GM21381 (cell line): ENCODE measurements around the gene LRBA.
"Not testable (repeated sequence)": the region's sequence is repeated elsewhere in the genome, so short reads cannot be mapped to it uniquely, and the experiment has no call there.

ENCODE experiments used
- ATAC-seq: cut with Tn5 transposase; IDR thresholded peaks from one replicate; pipeline ENCODE4 v1.9.1; 2021; ENCODE audit warnings: mild to moderate bottlenecking, moderate library complexity; ENCODE audit not compliant: unreplicated experiment

Gene LRBA

DNA sequence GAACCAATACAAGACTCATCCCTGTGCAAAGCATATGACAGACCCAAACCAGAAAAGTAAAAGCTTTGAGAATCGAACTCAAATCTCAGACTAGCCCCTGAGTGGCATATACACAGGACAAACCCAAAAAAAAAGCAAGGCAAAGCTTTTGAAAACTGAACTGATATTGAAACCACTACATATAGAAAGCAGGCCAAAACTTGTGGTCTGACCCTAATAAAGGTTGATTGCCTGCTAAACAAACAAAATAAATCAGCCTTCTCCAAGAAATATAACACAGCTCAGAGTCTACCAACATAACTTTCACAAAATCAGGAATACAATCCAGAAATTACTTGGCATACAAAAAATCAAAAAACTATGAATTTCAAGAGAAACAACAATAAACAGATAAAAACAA, 40.3 kb downstream of the LRBA start:
- ATAC-seq = peak; percentile 71

DNA sequence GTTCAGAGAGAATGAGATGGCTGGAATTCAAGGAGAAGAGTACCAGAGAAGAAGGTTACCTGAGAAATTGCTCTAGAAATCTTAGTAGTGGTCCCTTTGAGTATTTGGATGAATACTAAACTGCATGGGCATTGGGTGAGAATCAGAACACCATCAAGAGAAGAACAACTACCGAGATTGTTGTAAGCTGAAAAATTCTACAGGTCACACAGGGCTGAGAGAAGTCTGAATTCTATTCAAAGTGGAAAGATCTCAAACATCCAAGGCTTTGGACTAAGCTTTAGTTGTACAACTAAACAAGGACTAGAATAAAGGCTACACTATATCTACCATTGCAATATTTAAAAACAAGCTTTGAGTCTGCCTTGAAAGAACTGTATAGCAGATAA, 40.8 kb downstream of the LRBA start:
- peak; percentile 2 for ATAC-seq

GRCh38 chr4:150973626-150974251, 41.3 kb downstream of the LRBA start:
- peak; percentile 3 for ATAC-seq

DNA sequence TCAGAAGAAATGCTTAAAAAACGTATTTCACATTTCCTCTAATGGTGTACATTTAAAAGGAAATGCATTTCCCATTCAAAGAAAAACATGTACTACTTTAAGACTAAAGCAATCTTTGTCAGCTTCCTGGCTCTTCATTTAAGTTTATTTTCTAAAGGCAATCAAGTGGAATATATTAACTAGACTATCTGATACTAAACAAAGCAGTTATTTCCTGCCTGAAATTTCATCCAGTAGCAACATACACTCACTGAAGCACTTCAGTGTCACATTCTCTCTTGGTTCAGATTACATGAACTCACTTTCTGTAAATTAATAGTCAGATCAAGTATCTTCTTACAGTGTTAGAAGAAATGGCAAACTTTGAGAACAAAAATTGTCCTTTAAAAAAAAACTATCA, 42.5 kb downstream of the LRBA start:
- ATAC-seq = no peak

- no peak for ATAC-seq
Observed at GRCh38 chr4:150971901-150972300, 43.2 kb downstream of the LRBA start.

DNA sequence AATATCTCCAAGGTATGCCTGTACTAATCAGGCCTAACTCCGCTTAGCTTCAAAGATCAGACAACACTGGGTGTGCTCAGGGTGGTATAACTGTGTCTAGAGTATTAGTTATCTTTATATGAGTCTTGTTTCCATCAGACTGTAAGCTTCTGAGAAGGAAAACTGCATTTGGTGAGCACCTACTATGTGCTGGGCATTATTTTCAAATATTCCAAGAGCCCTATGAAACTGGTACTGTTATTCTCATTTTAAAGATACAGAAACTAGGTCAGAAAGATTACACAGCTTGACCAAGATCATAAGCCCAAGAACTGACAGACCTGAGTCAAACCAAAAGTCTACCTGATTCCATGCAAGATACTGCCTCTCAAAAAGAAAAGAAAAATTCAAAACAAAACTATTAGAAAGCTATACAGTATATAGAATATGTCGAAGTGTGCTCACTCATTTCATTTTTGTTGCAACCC, 44.4 kb downstream of the LRBA start:
- peak; percentile 57 for ATAC-seq

DNA sequence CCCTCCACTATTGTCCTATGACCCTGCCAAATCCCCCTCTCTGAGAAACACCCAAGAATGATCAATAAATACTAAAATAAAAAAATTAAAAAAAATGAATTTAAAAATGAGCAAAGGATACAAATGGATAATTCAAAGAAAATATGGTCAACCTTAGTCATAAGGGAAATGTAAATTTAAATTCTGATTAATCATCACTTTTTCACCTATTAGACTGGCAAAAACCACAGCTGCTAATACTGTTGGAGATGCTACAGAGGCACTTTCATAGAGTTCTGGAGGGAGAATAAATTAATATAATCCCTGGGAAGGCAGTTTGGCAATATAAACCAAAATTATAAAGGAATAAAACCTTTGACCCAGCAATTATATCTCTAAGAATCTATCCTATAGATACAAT, 50.3 kb downstream of the LRBA start:
- no peak for ATAC-seq

GRCh38 chr4:150963602-150964345, 51.3 kb downstream of the LRBA start:
- not testable (repeated sequence) for ATAC-seq

DNA sequence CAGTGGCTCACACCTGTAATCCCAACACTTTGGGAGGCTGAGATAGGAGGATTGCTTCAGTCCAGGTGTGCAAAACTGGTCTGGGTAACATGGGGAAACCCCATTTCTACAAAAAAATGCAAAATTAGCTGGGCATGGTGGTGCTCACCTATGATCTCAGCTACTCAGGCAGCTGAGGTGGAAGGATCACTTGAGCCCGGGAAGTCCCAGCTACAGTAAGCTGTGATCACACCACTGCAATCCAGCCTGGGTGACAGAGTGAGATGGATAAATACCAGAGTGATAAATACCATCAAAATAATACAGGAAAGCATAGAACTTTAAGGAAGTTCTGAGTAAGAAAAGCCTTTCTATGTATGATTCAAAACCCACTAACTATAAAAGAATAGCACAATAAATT, 52.8 kb downstream of the LRBA start:
- ATAC-seq = no peak

- no peak for ATAC-seq
Observed at GRCh38 chr4:150961566-150961965, 53.5 kb downstream of the LRBA start.

DNA sequence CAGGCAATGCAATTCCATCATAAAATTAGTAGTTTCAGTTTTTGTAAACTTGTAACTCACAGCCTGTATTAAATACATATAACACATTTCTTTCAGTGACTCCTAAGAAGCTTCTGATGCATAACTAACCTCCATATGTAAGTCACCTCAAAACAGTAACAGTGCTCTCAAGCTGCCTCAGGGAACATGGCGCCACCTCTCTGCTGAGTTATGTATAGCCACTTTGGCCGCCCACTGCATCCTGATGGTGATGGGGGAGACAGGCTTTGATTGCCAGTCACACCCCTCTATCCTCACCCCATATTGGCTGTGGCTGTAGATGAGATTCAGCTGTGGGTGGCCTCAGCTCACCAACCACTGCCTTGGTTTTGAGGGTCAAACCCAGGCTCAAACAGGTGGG, 54.3 kb downstream of the LRBA start:
- ATAC-seq = no peak

GRCh38 chr4:150960079-150960478, 55.0 kb downstream of the LRBA start:
- ATAC-seq = no peak

- ATAC-seq = not testable (repeated sequence)
Observed at GRCh38 chr4:150957981-150958380, 57.1 kb downstream of the LRBA start.

DNA sequence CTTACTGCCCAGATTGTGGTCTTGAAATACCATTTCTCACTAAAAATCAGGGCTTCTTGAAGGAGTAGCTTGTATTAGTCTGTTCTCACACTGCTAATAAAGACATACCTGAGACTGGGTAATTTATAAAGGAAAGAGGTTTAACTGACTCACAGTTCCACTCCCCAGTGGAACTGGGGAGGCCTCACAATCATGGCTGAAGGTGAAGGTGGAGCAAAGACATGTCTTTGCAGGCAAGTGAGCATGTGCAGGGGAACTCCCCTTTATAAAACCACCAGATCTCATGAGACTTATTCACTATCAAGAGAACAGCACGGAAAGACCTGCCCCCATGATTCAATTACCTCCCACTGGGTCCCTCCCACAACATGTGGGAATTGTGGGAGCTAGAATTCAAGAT, 58.0 kb downstream of the LRBA start:
- ATAC-seq = not testable (repeated sequence)

DNA sequence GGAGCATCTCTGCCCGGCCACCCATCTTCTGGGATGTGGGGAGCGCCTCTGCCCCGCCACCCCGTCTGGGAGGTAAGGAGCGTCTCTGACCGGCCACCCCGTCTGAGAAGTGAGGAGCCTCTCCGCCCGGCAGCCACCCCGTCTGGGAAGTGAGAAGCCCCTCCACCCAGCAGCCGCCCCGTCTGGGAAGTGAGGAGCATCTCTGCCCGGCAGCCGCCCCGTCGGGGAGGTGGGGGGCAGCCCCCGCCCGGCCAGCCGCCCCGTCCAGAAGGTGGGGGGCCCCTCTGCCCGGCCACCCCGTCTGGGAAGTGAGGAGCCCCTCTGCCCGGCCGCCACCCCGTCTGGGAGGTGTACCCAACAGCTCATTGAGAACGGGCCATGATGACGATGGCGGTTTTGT, 61.2 kb downstream of the LRBA start:
- ATAC-seq = not testable (repeated sequence)

GRCh38 chr4:150952167-150952845, 62.8 kb downstream of the LRBA start:
- ATAC-seq = no peak

DNA sequence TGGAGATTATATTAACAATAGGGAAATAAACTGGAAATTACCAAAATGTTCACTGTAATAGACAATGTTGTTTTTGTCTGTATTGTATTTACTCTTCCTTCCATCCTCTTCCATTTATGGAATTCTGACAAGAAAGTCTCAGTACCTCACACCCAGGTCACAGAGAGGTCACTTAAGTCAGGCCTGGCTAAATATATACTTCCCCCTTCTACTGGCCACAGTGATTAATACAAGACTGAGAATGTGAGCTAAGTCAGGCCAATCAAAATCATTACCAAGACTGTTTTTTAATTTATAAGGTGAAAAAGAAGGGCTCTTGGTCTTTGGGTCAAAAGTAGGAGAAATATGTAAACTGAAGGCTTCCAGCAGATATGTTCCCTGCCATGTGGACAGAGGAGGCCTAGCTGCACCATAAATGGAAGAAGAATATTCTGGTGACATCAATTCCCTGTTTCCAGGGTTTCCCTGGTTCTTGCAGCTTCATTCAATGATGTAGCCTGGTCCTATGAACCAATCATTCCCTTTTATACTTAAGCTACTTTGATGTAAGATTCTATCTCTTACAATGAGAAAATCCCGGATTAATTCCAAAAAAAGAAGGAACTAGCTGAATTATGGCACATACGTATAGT, 64.3 kb downstream of the LRBA start:
- no peak for ATAC-seq

DNA sequence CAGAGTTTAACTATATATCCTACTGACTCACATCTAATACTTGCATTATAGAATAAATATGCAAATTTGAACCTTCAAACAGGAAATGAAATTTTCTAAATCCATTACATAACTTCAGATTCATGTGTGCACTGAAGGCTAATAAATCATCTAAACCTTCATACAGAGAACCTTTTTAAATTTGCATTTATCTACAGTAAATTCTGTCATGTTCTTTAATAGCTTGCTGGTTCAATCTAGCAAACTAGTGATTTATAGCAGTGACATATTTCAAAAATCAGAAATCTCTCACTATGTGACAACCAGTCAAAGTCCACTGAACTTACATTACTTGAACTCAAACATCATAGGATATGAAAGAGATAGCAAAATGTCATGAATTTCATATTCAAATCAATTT, 65.1 kb downstream of the LRBA start:
- no peak for ATAC-seq

GRCh38 chr4:150949342-150949741, 65.7 kb downstream of the LRBA start:
- no peak for ATAC-seq

- no peak for ATAC-seq
Observed at GRCh38 chr4:150948710-150949109, 66.4 kb downstream of the LRBA start.

- ATAC-seq = no peak
Observed at GRCh38 chr4:150948074-150948473, 67.0 kb downstream of the LRBA start.

DNA sequence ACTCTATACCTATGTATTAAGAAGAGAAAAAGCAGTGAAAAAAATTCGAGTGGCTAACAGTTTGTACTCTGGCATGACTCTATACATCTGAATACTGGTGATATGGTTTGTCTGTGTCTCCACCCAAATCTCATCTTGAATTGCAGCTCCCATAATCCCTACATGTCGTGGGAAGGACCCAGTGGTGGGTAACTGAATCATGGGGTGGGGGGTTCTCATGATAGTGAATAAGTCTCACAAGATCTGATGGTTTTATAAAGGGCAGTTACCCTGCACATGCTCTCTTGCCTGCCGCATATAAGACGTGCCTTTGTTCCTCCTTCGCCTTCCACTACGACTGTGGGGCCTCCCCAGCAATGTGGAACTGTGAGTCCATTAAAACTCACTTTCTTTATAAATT, 70.4 kb downstream of the LRBA start:
- no peak for ATAC-seq
